Heart left ventricle (tissue), 13 donors: Measurements from ENCODE around the gene MYH13.

Experiments used
- POLR2A ChIP-seq, 2 donors: fragments of 450-650 bp; IDR thresholded peaks; one replicate each; pipeline ENCODE4 v1.6.1; 2017; ENCODE audit warnings: antibody characterized with exemption in 2 of 2, mild to moderate bottlenecking in 2 of 2, moderate library complexity in 2 of 2
- TF ChIP-seq, protein P1 (sequence below), 12 donors: fragments of 200-600 bp; sonication (generic) in 4 of 12; IDR thresholded peaks; one replicate each; pipeline versions ENCODE4 v1.5.0 to v1.8.0; 2018 to 2022; ENCODE audit warnings: antibody characterized with exemption in 12 of 12, mild to moderate bottlenecking in 5 of 12
- donor health status: ischemic (EF 13 %, LVEDD 7.1; RV severe dilation, severe dysfunction).
- donor health status: DM: no; HTN: yes; CAD: no.
- donor health status: DM: no; HTN: no; CAD: no.
- donor health status: ischemic (EF 25% LVEDD 6.9; RV normal size, moderate dysfunction).
- donor health status: ischemic (EF 25% LVEDD 5.7; RV mildly dilated, moderate dysfunction).
- donor health status: ischemic (EF 35%, LVEDD 5.7; RV mildly dilated, moderate dysfunction).
- donor health status: nonischemic (EF 11% LVEDD 7.7; RV severe dilation, severe dysfunction).
- donor health status: DM: yes; HTN: yes; CAD: no.
- donor health status: PGD.
- donor health status: ischemic (EF 29% LVEDD 5.4; RV normal size, mild dysfunction).
- donor health status: nonischemic (EF 23%, LVEDD 6.1; RV moderate dilation, normal function).

- TF ChIP-seq, protein P1, sequence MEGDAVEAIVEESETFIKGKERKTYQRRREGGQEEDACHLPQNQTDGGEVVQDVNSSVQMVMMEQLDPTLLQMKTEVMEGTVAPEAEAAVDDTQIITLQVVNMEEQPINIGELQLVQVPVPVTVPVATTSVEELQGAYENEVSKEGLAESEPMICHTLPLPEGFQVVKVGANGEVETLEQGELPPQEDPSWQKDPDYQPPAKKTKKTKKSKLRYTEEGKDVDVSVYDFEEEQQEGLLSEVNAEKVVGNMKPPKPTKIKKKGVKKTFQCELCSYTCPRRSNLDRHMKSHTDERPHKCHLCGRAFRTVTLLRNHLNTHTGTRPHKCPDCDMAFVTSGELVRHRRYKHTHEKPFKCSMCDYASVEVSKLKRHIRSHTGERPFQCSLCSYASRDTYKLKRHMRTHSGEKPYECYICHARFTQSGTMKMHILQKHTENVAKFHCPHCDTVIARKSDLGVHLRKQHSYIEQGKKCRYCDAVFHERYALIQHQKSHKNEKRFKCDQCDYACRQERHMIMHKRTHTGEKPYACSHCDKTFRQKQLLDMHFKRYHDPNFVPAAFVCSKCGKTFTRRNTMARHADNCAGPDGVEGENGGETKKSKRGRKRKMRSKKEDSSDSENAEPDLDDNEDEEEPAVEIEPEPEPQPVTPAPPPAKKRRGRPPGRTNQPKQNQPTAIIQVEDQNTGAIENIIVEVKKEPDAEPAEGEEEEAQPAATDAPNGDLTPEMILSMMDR (IDR thresholded peaks at IDR 0.05): no peak
- no peak for TF ChIP-seq POLR2A (IDR thresholded peaks at IDR 0.05)
Measured at GRCh38 chr17:10304758-10305300, 68.0 kb downstream of the MYH13 start.
